ENCODE results near the gene CLIP1.

DNA sequence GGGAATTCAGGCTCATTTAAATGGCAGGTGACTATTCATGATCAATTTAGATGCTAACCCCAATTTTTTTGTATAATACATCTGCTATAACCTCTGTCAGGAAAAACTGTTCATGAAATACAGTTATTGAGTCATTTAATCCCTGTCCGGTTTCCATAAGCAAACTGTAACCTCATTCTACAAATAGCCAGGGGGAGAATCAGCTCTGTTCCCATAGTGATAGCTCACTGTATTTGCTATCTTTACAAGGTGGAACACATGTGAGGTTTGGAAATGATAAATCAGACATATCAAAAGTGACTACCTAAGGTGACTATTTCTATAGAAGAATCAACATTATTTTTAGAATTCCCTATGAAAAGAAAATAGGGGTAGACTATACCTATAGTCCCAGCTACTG lies 117.5 kb downstream of the CLIP1 start:
- TF ChIP-seq, protein P1, sequence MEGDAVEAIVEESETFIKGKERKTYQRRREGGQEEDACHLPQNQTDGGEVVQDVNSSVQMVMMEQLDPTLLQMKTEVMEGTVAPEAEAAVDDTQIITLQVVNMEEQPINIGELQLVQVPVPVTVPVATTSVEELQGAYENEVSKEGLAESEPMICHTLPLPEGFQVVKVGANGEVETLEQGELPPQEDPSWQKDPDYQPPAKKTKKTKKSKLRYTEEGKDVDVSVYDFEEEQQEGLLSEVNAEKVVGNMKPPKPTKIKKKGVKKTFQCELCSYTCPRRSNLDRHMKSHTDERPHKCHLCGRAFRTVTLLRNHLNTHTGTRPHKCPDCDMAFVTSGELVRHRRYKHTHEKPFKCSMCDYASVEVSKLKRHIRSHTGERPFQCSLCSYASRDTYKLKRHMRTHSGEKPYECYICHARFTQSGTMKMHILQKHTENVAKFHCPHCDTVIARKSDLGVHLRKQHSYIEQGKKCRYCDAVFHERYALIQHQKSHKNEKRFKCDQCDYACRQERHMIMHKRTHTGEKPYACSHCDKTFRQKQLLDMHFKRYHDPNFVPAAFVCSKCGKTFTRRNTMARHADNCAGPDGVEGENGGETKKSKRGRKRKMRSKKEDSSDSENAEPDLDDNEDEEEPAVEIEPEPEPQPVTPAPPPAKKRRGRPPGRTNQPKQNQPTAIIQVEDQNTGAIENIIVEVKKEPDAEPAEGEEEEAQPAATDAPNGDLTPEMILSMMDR (IDR thresholded peaks at IDR 0.05; ENCODE audit: borderline replicate concordance, extremely low read depth, low read length, poor library complexity, severe bottlenecking), result no peak
- no peak for TF ChIP-seq EZH2 (IDR thresholded peaks at IDR 0.05; ENCODE audit: borderline replicate concordance, low read depth, low read length, severe bottlenecking)
